Cardiac fibroblast (primary cell): ENCODE data around the gene NKAIN2.
A peak's percentile ranks its signal among the peaks of the same experiment; 100 is the strongest.

Experiments
- DNase-seq, 2 donors: peaks; one replicate each; pipeline versions ENCODE4 v3.0.0 to v3.0.0-alpha.2; 2010; ENCODE audit warnings: low read depth in 2 of 2
- H3K4me3 ChIP-seq, 2 donors: replicated peaks in 1 of 2; 1 replicate in 1 of 2; 2 replicates in 1 of 2; pipeline ENCODE4 v1.5.1; 2011; ENCODE audit warnings: low read depth in 2 of 2, low read length in 2 of 2, mild to moderate bottlenecking in 2 of 2, moderate library complexity in 1 of 2
- TF ChIP-seq, protein P1 (sequence below): IDR thresholded peaks from one replicate; pipeline ENCODE4 v1.5.1; 2011; ENCODE audit warnings: low read depth, mild to moderate bottlenecking, low read length, inconsistent platforms

The NKAIN2 gene

GRCh38 chr6:124119596-124119995 is 315.9 kb downstream of the NKAIN2 start:
- no peak overlapping the region for H3K4me3 ChIP-seq
- DNase-seq, result no peak
- TF ChIP-seq, protein P1, sequence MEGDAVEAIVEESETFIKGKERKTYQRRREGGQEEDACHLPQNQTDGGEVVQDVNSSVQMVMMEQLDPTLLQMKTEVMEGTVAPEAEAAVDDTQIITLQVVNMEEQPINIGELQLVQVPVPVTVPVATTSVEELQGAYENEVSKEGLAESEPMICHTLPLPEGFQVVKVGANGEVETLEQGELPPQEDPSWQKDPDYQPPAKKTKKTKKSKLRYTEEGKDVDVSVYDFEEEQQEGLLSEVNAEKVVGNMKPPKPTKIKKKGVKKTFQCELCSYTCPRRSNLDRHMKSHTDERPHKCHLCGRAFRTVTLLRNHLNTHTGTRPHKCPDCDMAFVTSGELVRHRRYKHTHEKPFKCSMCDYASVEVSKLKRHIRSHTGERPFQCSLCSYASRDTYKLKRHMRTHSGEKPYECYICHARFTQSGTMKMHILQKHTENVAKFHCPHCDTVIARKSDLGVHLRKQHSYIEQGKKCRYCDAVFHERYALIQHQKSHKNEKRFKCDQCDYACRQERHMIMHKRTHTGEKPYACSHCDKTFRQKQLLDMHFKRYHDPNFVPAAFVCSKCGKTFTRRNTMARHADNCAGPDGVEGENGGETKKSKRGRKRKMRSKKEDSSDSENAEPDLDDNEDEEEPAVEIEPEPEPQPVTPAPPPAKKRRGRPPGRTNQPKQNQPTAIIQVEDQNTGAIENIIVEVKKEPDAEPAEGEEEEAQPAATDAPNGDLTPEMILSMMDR, result no peak

GRCh38 chr6:124123617-124124209 is 320.0 kb downstream of the NKAIN2 start:
- no peak for DNase-seq
- H3K4me3 ChIP-seq, result no peak overlapping the region
- TF ChIP-seq, protein P1, result no peak

DNA sequence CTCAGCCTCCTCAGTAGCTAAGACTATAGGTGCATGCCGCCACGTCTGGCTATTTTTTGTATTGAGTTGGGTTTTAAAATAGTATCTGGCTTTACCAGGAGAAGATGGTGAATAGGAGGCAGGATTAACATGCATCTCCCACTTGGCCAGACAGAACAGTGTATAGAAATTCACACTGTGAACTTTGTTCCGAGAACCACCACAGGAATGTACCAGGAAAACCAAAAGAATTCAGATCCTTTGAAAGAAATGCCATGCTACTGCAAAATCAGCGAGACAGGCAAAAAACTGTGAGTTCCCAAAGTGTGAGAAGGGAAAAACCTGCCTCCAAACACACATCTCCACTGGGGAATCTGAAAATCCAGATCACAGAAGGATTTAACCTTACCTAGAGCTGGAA is 327.6 kb downstream of the NKAIN2 start:
- peak; percentile 10 to 47 for DNase-seq
- TF ChIP-seq, protein P1, result no peak
- H3K4me3 ChIP-seq, result no peak overlapping the region

GRCh38 chr6:124131779-124132178 is 328.1 kb downstream of the NKAIN2 start:
- no peak for DNase-seq
- no peak overlapping the region for H3K4me3 ChIP-seq
- TF ChIP-seq, protein P1, result no peak

DNA sequence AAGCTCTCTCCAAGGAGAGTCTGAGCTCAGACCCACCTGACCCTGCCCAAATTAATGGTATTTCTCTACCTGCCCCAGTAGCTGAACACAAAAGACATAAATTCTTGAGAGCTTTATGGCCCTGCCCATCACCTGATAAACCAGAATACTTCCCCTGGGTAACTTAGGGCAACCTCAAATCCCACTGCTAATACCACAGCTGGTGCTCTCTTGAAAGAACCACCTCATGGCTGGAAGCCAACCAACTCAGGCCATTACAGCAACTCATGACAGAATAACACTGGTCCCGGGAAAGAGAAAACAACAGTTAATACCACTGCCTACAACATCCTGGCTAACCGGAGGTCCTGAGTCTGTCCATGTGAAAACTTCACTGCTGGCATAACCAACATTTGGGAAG is 328.6 kb downstream of the NKAIN2 start:
- peak in 1 of 2 donors; percentile 12 for DNase-seq
- TF ChIP-seq, protein P1, result no peak
- no peak overlapping the region for H3K4me3 ChIP-seq

GRCh38 chr6:124142852-124143251 is 339.2 kb downstream of the NKAIN2 start:
- no peak overlapping the region for H3K4me3 ChIP-seq
- no peak for DNase-seq
- TF ChIP-seq, protein P1, result no peak

GRCh38 chr6:124143435-124143834 is 339.8 kb downstream of the NKAIN2 start:
- TF ChIP-seq, protein P1, result no peak
- H3K4me3 ChIP-seq, result no peak overlapping the region
- DNase-seq, result no peak
